CD4-positive, CD25-positive, alpha-beta regulatory T cell (primary cell): ENCODE data around the gene GNPTAB. TPM values are rescaled to one million over a fixed set of nuclear protein-coding genes. Genes with fewer than 3 reads are reported as not detected.

ENCODE experiments used
- ATAC-seq, 2 donors: fragments of 150-1000 bp; cut with Tn5 transposase; one replicate each; pipeline ENCODE4 v1.10.0; 2021; ENCODE audit warnings: low read depth in 2 of 2, moderate number of reproducible peaks in 2 of 2, moderate library complexity in 1 of 2
- DNase-seq, 3 donors: peaks; one replicate each; pipeline versions ENCODE4 v3.0.0 to v3.0.0-alpha.2; 2012 to 2022; ENCODE audit warnings: mixed read lengths in 1 of 3
- H3K27ac ChIP-seq: one replicate; pipeline ENCODE4 v1.7.0; 2013; ENCODE audit warnings: mild to moderate bottlenecking, low read length; ENCODE audit not compliant: insufficient read depth, poor library complexity, severe bottlenecking
- H3K27me3 ChIP-seq: one replicate; pipeline ENCODE4 v1.7.0; 2013; ENCODE audit warnings: low read length; ENCODE audit not compliant: control insufficient read depth, insufficient read depth
- H3K36me3 ChIP-seq: one replicate; pipeline ENCODE4 v1.7.0; 2013; ENCODE audit warnings: mild to moderate bottlenecking, low read length, moderate library complexity; ENCODE audit not compliant: control insufficient read depth, insufficient read depth
- H3K4me1 ChIP-seq: 2 replicates; pipeline ENCODE4 v1.7.0; 2013; ENCODE audit warnings: mild to moderate bottlenecking, low read length; ENCODE audit not compliant: insufficient read depth, control insufficient read depth, poor library complexity, severe bottlenecking
- H3K4me3 ChIP-seq: one replicate; pipeline ENCODE4 v1.7.0; 2013; ENCODE audit warnings: low read depth, mild to moderate bottlenecking, low read length, moderate library complexity
- H3K9me3 ChIP-seq, 2 experiments: 1 replicate in 1 of 2; 2 replicates in 1 of 2; pipeline ENCODE4 v1.7.0; 2013; ENCODE audit warnings: low read length in 2 of 2, mild to moderate bottlenecking in 1 of 2, moderate library complexity in 1 of 2; ENCODE audit not compliant: control insufficient read depth in 2 of 2
- H3K27ac Mint-ChIP-seq, 3 donors: one replicate each; pipeline ENCODE4 v1.8.0; 2020 to 2022; ENCODE audit warnings: mild to moderate bottlenecking in 3 of 3, mixed read lengths in 3 of 3, moderate library complexity in 2 of 3
- H3K27me3 Mint-ChIP-seq: one replicate; pipeline ENCODE4 v1.8.0; 2022; ENCODE audit warnings: mild to moderate bottlenecking, mixed read lengths
- H3K36me3 Mint-ChIP-seq: one replicate; pipeline ENCODE4 v1.8.0; 2020; ENCODE audit warnings: mixed read lengths
- H3K4me1 Mint-ChIP-seq, 4 donors: one replicate each; pipeline ENCODE4 v1.8.0; 2020 to 2022; ENCODE audit warnings: mixed read lengths in 4 of 4, mild to moderate bottlenecking in 1 of 4
- H3K4me3 Mint-ChIP-seq, 4 donors: one replicate each; pipeline ENCODE4 v1.8.0; 2020 to 2022; ENCODE audit warnings: mild to moderate bottlenecking in 4 of 4, mixed read lengths in 4 of 4, moderate library complexity in 3 of 4
- H3K9me3 Mint-ChIP-seq, 7 donors: one replicate each; pipeline ENCODE4 v1.8.0; 2020 to 2022; ENCODE audit warnings: mixed read lengths in 7 of 7, mild to moderate bottlenecking in 3 of 7, moderate library complexity in 2 of 7
- polyA plus RNA-seq, 4 donors: library from polyadenylated mRNA; unstranded; fragments of 300-500 nt; fragmentation: Illumina TruSeq; gene quantifications; one replicate each; pipeline ENCODE4 v1.2.3, GENCODE V29; 2021
- total RNA-seq: library from RNA; stranded (reverse); gene quantifications from one replicate; pipeline ENCODE4 v1.2.3, GENCODE V29; 2022

GNPTAB gene
- total and polyA plus RNA-seq, 5 donors from 2014 or later, result 25.8 to 53.6 (median 32.2) TPM

- Histone ChIP-seq H3K9me3 (no peaks in the 10 kb centered on the region), H3K27me3 (no peaks in the 10 kb centered on the region), H3K4me1 (no peaks in the 10 kb centered on the region), H3K27ac (no peak overlapping the region), H3K4me3 (no peak overlapping the region), H3K36me3 (peaks cover 54% of the 10 kb centered on the region)
- Mint-ChIP-seq H3K36me3 (peaks cover 61% of the 10 kb centered on the region), H3K27ac (peak overlapping the region in 1 of 3 donors; percentile 81), H3K27me3 (no peaks in the 10 kb centered on the region), H3K4me3 (no peak overlapping the region), H3K4me1 (peaks cover 0 to 2% (median 0%) of the 10 kb centered on the region in 4 donors), H3K9me3 (no peaks in the 10 kb centered on the region)
- no peak for ATAC-seq
- DNase-seq, result no peak
These were observed 80.6 kb downstream of the GNPTAB start for GRCh38 chr12:101750152-101750551.

- no peak overlapping the region for H3K27ac ChIP-seq
- no peaks in the 10 kb centered on the region for H3K4me1 ChIP-seq
- peaks cover 54% of the 10 kb centered on the region for H3K36me3 ChIP-seq
- Mint-ChIP-seq H3K9me3 (no peaks in the 10 kb centered on the region), H3K36me3 (peaks cover 61% of the 10 kb centered on the region), H3K27me3 (no peaks in the 10 kb centered on the region), H3K4me1 (peaks cover 0 to 2% (median 0%) of the 10 kb centered on the region in 4 donors), H3K27ac (peak overlapping the region in 2 of 3 donors; percentile 16 to 81), H3K4me3 (no peak overlapping the region)
- no peak for ATAC-seq
- DNase-seq, result no peak
- no peaks in the 10 kb centered on the region for H3K27me3 ChIP-seq
- H3K4me3 ChIP-seq, result no peak overlapping the region
- H3K9me3 ChIP-seq, result no peaks in the 10 kb centered on the region
These were observed 81.1 kb downstream of the GNPTAB start for GRCh38 chr12:101749657-101750056.

DNA sequence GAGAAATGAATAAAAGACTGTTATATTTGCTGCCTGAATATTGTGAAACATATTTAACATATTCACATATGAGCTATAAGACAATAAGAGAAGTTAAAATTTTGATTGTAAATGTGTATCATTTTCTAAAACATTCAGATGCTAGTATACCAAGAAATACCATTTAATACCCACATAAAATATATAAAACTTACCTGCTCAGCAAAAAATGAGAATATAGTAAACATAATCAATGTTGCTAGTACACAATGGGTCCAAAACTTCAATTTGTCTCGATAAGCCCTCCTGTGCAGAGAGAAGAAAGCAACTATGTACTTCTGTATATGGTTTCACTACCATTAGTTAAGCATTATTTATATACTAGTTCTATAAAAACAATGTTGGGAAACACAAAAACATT is 81.9 kb downstream of the GNPTAB start:
- no peak for ATAC-seq
- H3K36me3 ChIP-seq, result peaks cover 53% of the 10 kb centered on the region
- Mint-ChIP-seq H3K27ac (peak overlapping the region in 2 of 3 donors; percentile 16 to 81), H3K4me3 (no peak overlapping the region), H3K27me3 (no peaks in the 10 kb centered on the region), H3K4me1 (peaks cover 0 to 5% (median 1%) of the 10 kb centered on the region in 4 donors), H3K9me3 (no peaks in the 10 kb centered on the region), H3K36me3 (peaks cover 65% of the 10 kb centered on the region)
- no peak for DNase-seq
- no peaks in the 10 kb centered on the region for H3K27me3 ChIP-seq
- H3K4me3 ChIP-seq, result no peak overlapping the region
- no peaks in the 10 kb centered on the region for H3K9me3 ChIP-seq
- H3K27ac ChIP-seq, result no peak overlapping the region
- H3K4me1 ChIP-seq, result peaks cover 5% of the 10 kb centered on the region

DNA sequence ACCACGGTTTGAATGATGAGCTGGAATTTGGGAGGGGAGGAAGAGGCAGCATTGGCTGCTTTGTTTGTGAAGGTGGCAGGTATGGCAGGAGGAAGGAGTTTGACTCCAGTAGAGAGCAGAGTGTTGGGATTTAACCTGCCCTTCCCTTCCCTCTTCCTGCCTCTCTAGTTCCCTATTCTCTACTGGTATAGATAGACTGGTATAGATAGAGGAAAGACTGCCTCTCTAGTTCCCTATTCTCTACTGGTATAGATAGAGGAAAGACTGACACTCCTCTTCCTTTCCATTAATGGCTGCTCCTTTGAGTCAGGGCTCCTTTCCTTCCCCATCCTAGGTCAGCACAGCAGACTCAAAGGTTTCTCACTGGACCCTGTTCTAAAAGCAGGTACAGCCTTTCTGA is 83.1 kb downstream of the GNPTAB start:
- H3K4me3 ChIP-seq, result no peak overlapping the region
- H3K9me3 ChIP-seq, result no peaks in the 10 kb centered on the region
- peak overlapping the region; percentile 39 to 72 (median 70) for H3K27ac Mint-ChIP-seq
- peaks cover 0 to 11% (median 5%) of the 10 kb centered on the region in 4 donors for H3K4me1 Mint-ChIP-seq
- no peaks in the 10 kb centered on the region for H3K27me3 ChIP-seq
- H3K27ac ChIP-seq, result no peak overlapping the region
- no peak overlapping the region for H3K4me3 Mint-ChIP-seq
- DNase-seq, result no peak
- H3K9me3 Mint-ChIP-seq, result no peaks in the 10 kb centered on the region
- no peaks in the 10 kb centered on the region for H3K27me3 Mint-ChIP-seq
- peaks cover 44% of the 10 kb centered on the region for H3K36me3 ChIP-seq
- peaks cover 10% of the 10 kb centered on the region for H3K4me1 ChIP-seq
- no peak for ATAC-seq
- H3K36me3 Mint-ChIP-seq, result peaks cover 60% of the 10 kb centered on the region

DNA sequence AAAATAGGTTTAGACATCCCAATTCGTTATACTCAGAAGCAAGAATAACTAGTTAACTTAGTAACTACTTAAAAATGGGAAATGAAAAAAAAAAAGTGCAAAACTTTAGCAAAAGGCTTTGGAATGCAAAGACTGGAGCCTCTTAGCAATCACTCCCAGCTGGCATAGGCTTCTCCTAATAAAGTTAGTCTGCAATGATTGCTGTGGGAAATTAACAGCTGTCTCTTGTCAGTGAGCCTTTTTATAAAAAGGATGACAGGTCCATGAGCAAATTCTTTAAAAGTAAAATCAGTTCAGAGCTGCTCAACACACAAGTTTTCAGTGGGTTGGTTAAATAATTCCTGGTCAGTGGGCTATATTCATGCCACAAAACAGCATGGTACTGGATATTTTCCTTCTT is 84.1 kb downstream of the GNPTAB start:
- Histone ChIP-seq H3K27ac (no peak overlapping the region), H3K9me3 (no peaks in the 10 kb centered on the region), H3K4me1 (peaks cover 10% of the 10 kb centered on the region), H3K4me3 (no peak overlapping the region), H3K36me3 (peaks cover 38% of the 10 kb centered on the region), H3K27me3 (no peaks in the 10 kb centered on the region)
- no peak overlapping the region for H3K4me3 Mint-ChIP-seq
- H3K4me1 Mint-ChIP-seq, result peaks cover 0 to 13% (median 5%) of the 10 kb centered on the region in 4 donors
- H3K27me3 Mint-ChIP-seq, result no peaks in the 10 kb centered on the region
- ATAC-seq (no peak), DNase-seq (no peak)
- H3K27ac Mint-ChIP-seq, result peak overlapping the region in 1 of 3 donors; percentile 18
- no peaks in the 10 kb centered on the region for H3K9me3 Mint-ChIP-seq
- peaks cover 54% of the 10 kb centered on the region for H3K36me3 Mint-ChIP-seq

- Mint-ChIP-seq H3K9me3 (no peaks in the 10 kb centered on the region), H3K4me3 (no peak overlapping the region), H3K27me3 (no peaks in the 10 kb centered on the region), H3K27ac (no peak overlapping the region), H3K4me1 (peaks cover 0 to 13% (median 5%) of the 10 kb centered on the region in 4 donors), H3K36me3 (peaks cover 50% of the 10 kb centered on the region)
- Histone ChIP-seq H3K36me3 (peaks cover 34% of the 10 kb centered on the region), H3K9me3 (no peaks in the 10 kb centered on the region), H3K4me3 (no peak overlapping the region), H3K27me3 (no peaks in the 10 kb centered on the region), H3K4me1 (peaks cover 10% of the 10 kb centered on the region), H3K27ac (no peak overlapping the region)
- DNase-seq (no peak), ATAC-seq (no peak)
These were observed 84.6 kb downstream of the GNPTAB start for GRCh38 chr12:101746196-101746595.

DNA sequence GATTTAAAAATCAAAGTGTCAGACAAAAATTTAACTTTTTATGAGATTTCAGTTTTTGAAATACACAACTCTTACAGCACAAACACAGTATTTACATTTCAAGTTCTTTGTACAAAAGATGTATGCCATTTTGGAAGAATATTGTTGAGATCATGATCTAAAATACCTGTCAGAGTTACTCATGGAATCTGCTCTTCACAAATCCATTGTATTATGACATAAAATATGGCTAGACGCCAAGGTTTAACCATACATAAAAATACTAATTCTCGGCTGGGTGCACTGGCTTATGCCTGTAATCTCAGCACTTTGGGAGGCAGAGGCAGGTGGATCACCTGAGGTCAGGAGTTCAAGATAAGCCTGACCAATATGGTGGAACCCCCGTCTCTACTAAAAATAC is 85.3 kb downstream of the GNPTAB start:
- peaks cover 45% of the 10 kb centered on the region for H3K36me3 Mint-ChIP-seq
- H3K36me3 ChIP-seq, result peaks cover 29% of the 10 kb centered on the region

GRCh38 chr12:101743724-101744472 is 86.9 kb downstream of the GNPTAB start:
- Mint-ChIP-seq H3K27me3 (no peaks in the 10 kb centered on the region), H3K4me3 (peak overlapping the region in 1 of 4 donors; percentile 44), H3K9me3 (no peaks in the 10 kb centered on the region), H3K4me1 (peaks cover 0 to 13% (median 3%) of the 10 kb centered on the region in 4 donors), H3K36me3 (peaks cover 36% of the 10 kb centered on the region), H3K27ac (peak overlapping the region; percentile 14 to 91 (median 82))
- Histone ChIP-seq H3K27me3 (no peaks in the 10 kb centered on the region), H3K27ac (no peak overlapping the region), H3K4me3 (no peak overlapping the region), H3K9me3 (no peaks in the 10 kb centered on the region), H3K4me1 (peaks cover 10% of the 10 kb centered on the region), H3K36me3 (peaks cover 18% of the 10 kb centered on the region)
- ATAC-seq (peak; percentile 61 to 65), DNase-seq (peak in 2 of 3 donors; percentile 27 to 41)

More for the DNA sequence above, 85.3 kb downstream of the GNPTAB start:
- no peak overlapping the region for H3K27ac ChIP-seq
- H3K27me3 Mint-ChIP-seq, result no peaks in the 10 kb centered on the region
- peaks cover 10% of the 10 kb centered on the region for H3K4me1 ChIP-seq
- no peaks in the 10 kb centered on the region for H3K9me3 Mint-ChIP-seq
- H3K27ac Mint-ChIP-seq, result no peak overlapping the region
- H3K27me3 ChIP-seq, result no peaks in the 10 kb centered on the region
- no peak overlapping the region for H3K4me3 Mint-ChIP-seq
- H3K4me3 ChIP-seq, result no peak overlapping the region
- DNase-seq (no peak), ATAC-seq (no peak)
- H3K4me1 Mint-ChIP-seq, result peaks cover 0 to 13% (median 5%) of the 10 kb centered on the region in 4 donors
- no peaks in the 10 kb centered on the region for H3K9me3 ChIP-seq
